GM21717 (cell line): ENCODE data around the gene DNAJC12.
"Not testable (repeated sequence)": the region's sequence is repeated elsewhere in the genome, so short reads cannot be mapped to it uniquely, and the experiment has no call there.

ENCODE experiments used
- ATAC-seq: cut with Tn5 transposase; IDR thresholded peaks from one replicate; pipeline ENCODE4 v1.9.1; 2021; ENCODE audit warnings: mild to moderate bottlenecking, moderate library complexity; ENCODE audit not compliant: unreplicated experiment

DNAJC12 gene

GRCh38 chr10:67837541-67838314 lies at the start of gene DNAJC12:
DNAJC12 (minus strand) TSS chr10:67838188; CDS start chr10:67838011, 177 bp downstream.
- no peak for ATAC-seq

GRCh38 chr10:67884842-67885670 lies 47.1 kb upstream of the DNAJC12 start:
- peak; percentile 68 for ATAC-seq

GRCh38 chr10:67884313-67884841 lies 46.4 kb upstream of the DNAJC12 start, which contains the start of gene SIRT1:
SIRT1 (plus strand) TSS chr10:67884656; CDS start chr10:67884722, 66 bp downstream.
- peak; percentile 87 for ATAC-seq

GRCh38 chr10:67883710-67884312 lies 45.8 kb upstream of the DNAJC12 start:
- ATAC-seq: no peak

- no peak for ATAC-seq
Measured at GRCh38 chr10:67878133-67878532, 40.1 kb upstream of the DNAJC12 start.

DNA sequence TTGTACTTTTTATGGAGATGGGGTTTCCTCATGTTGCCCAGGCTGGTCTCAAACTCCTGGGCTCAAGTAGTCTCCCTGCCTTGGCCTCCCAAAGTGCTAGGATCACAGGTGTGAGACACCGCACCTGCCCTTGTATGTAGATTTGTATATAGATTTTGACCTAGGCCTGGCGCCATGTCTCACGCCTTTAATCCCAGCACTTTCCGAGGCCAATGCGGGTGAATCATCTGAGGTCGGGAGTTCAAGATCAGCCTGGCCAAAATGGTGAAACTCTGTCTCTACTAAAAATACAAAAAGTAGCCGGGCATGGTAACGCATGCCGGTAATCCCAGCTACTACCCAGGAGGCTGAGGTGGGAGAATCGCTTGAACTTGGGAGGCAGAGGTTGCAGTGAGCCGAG lies 39.4 kb upstream of the DNAJC12 start:
- ATAC-seq: not testable (repeated sequence)

- ATAC-seq: no peak
Measured at GRCh38 chr10:67875340-67876238, 37.6 kb upstream of the DNAJC12 start.

- no peak for ATAC-seq
Measured at GRCh38 chr10:67869996-67870395, 32.0 kb upstream of the DNAJC12 start.

DNA sequence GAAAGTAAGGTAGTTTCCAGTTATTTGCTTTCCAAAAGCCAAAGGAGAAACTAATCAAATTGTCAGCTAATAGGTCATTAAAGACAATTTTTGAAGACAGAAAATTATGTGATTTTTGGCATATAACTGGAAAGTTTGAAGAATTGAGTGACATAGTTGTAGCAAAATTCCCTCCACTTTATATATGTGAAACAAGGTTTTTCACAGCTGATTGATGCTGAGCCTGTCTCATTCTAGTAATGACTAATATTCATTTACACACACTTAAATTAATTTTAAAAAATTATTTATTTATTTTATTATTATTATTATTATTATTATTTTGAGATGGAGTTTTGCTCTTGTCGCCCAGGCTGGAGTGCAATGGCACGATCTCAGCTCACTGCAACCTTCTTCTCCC lies 30.1 kb upstream of the DNAJC12 start:
- ATAC-seq: no peak

DNA sequence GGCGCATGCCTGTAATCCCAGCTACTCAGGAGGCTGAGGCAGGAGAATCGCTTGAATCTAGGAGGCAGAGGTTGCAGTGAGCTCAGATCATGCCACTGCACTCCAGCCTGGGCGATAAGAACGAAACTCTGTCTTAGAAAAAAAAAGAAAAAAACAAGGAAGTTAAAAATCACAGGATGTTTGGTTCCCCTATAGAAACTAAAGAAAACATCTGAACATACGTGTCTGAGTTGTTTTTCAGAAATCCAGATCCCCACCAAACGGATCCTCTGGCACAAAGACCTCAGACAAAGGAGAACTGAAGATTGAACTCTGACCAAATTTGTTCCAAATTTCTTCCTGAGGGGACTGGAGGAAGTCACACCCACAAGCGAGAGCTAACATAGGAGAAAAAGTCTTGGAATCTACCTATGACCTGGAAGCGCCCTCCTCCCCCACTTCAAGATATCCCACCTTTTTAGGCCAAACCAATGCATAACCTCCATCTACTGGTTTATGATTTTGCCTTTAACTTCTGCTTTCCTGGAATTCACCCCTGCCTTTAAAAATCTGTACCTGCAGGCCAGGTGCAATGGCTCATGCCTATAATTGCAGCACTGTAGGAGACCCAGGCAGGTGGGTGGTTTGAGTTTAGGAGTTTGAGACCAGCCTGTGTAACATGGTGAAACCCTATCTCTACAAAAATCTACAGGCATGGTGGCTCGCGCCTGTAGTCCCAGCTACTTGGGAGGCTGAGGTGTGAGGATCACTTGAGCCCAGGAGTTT lies 26.8 kb upstream of the DNAJC12 start:
- ATAC-seq: no peak

DNA sequence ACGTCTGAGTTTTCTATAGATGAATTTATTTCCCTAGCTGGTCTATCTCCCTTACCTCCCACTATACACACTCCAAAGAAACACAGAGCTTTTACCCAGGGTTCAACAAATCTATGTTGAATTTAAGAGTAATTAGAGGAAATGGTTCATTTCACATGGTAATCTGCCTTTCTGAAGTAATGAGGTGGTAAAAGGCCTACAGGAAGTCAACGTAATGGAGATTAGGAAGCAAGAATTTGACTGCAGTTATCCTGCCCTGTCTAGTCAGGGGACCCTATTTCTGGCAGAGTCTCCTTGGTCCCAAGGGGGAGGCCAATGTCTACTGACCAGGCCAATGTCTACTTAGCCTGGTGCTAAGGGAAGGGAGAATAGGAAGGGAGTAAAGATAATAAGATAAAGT lies 25.1 kb upstream of the DNAJC12 start:
- no peak for ATAC-seq

DNA sequence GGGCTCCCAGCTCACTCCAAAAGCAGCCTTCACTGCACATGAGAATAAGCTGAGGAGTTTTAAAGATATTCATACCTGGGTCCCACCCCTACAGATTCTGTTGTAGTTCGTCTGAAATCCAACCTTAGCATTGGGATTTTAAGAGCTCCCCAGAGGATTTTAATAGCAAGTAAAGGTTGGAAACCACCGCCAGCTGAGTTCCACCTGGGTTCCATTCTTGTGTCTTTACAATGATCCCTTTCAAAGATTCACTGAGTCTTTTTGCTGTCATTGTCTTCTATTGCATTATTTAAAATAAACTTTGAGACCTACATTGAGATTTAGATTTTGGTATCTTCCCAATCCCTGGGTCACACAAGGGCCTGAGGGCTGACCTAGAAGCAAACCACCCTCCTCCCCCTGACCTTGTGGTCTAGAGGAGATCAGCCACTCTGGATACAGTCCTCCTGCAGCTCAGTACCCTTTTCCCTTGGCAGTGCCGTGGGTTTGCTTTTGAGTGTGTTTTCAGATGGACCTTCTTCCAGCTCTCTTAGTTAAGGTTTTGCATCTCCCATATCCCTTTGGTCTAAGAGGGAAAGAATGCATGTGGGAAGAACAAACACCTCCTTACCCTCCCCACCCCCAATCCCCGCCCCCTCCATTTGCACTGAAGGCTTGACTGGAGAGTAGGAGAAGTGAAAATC lies 23.9 kb upstream of the DNAJC12 start:
- no peak for ATAC-seq

- no peak for ATAC-seq
Measured at GRCh38 chr10:67858971-67859370, 21.0 kb upstream of the DNAJC12 start.

- no peak for ATAC-seq
Measured at GRCh38 chr10:67853512-67853911, 15.5 kb upstream of the DNAJC12 start.

GRCh38 chr10:67852761-67853160 lies 14.8 kb upstream of the DNAJC12 start:
- no peak for ATAC-seq

DNA sequence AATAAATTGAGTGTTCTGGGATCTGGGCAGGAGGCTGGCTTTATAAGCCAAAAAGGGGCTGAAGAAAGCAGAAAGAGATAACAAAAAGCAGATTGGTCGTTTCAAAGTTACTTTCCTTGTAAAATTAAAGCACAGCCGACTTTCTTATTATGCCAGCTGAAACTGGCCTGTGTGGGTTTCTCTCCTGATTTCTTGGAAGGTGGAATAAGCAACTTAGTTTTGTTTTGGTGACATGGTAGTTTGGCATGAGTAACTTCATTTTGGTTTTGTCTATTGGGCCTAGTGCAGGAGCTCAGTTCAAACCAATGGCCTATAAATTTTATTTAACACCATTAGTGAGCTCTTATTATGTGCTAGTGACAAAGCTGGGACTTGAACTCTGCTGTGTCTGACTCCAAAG lies 13.2 kb upstream of the DNAJC12 start:
- ATAC-seq: no peak

DNA sequence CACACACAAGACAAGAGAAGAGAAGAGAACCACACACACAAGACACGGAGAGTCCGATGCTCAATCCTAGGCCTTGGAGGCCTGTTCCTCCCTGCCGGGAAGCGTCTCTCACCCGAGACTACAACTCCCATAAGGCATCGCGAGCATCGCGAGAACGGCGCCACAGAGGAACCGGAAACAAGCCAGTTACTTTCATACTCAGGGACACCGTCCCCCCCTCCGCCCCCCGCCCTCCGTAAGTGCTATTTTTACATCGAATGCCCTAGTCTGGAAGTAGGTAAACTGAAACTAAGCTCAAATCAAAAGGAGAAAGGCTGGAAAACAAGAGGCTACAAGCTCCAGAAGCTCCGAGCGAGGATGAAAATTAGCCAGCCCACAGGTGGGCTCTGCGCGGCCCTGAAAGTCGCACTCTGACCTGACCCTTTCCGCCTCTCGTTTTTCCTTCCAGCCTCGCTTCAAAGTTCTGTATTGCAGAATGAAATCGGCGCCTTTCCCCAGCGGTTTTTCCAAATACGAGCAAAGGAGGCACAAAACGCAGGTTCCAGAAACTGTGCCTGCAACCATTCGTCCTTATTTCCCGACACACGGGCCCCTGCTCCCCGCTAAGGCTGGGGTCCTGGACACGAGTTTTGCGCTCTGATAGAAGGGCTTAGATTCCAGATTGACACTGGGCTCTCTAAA lies 11.5 kb upstream of the DNAJC12 start:
- ATAC-seq: peak; percentile 96

DNA sequence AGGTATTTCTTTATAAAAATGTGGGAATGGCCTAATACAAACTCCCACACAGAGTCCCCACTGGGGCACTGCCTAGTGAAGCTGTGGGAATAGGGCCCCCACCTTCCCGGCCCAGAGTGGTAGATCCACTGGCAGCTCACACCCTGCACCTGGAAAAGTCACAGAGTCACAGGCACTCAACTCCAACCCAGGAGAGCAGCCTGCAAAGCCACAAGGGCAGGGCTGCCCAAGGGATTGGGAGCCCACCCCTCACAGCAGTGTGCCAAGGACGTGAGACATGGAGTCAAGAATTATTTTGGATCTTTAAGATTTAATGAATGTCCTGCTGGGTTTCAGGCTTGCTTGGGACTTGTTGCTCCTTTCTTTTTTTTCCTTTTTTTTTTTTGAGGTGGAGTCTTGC lies 5.3 kb upstream of the DNAJC12 start:
- ATAC-seq: no peak
